IMR-90 (cell line): ENCODE data around the gene PKHD1. TPM values are rescaled to one million over a fixed set of nuclear protein-coding genes. Genes with fewer than 3 reads are reported as not detected.

Experiments
- ATAC-seq: fragments of 200-7000 bp; cut with Tn5 transposase; 2 replicates; pipeline ENCODE4 v1.9.1; 2020; ENCODE audit warnings: low read depth, mild to moderate bottlenecking, moderate library complexity
- BruUV-seq: library from RNA; stranded (reverse); fragments of 400-500 nt; replicated peaks from 2 replicates; lab custom pipeline; 2021; lab: Mats Ljungman, UMichigan
- CTCF ChIA-PET: fragments of 300-600 bp; formaldehyde crosslinking; extraction: SDS; loops from one replicate; lab custom pipeline; 2021; ENCODE audit warnings: antibody characterized with exemption; lab: Yijun Ruan, JAX
- POLR2A ChIA-PET: fragments of 300-600 bp; sonication (Branson Sonifier 250); formaldehyde crosslinking; loops from one replicate; lab custom pipeline; 2022; ENCODE audit warnings: antibody characterized with exemption; ENCODE audit not compliant: unreplicated experiment; lab: Charles Lee
- DNase-seq: peaks from one replicate; pipeline ENCODE4 v3.0.0; 2013
- H2AFZ ChIP-seq: replicated peaks from 2 replicates; pipeline ENCODE3; 2013; ENCODE audit warnings: low read length, mild to moderate bottlenecking; ENCODE audit not compliant: poor library complexity
- H2AK5ac ChIP-seq: 2 replicates; pipeline ENCODE4 v1.6.1; 2013; ENCODE audit warnings: low read depth, low read length, inconsistent platforms
- H2AK9ac ChIP-seq: replicated peaks from 2 replicates; pipeline ENCODE3; 2013; ENCODE audit warnings: mild to moderate bottlenecking, low read depth, low read length, moderate library complexity; ENCODE audit not compliant: poor library complexity
- H2BK120ac ChIP-seq: 2 replicates; pipeline ENCODE4 v1.6.1; 2013; ENCODE audit warnings: low read depth, low read length, inconsistent platforms
- H2BK15ac ChIP-seq: 3 replicates; pipeline ENCODE4 v1.6.1; 2013; ENCODE audit warnings: low read depth, low read length, inconsistent platforms
- H2BK20ac ChIP-seq: 2 replicates; pipeline ENCODE4 v1.6.1; 2013; ENCODE audit warnings: low read depth, mild to moderate bottlenecking, inconsistent platforms, low read length, moderate library complexity
- H2BK5ac ChIP-seq: 2 replicates; pipeline ENCODE4 v1.6.1; 2013; ENCODE audit warnings: mild to moderate bottlenecking, low read depth, low read length, inconsistent platforms; ENCODE audit not compliant: poor library complexity, severe bottlenecking
- H3K14ac ChIP-seq: replicated peaks from 2 replicates; pipeline ENCODE4 v1.6.1; 2013; ENCODE audit warnings: low read depth, low read length, inconsistent platforms
- H3K18ac ChIP-seq: 2 replicates; pipeline ENCODE4 v1.6.1; 2013; ENCODE audit warnings: low read depth, low read length, control low read depth
- H3K23ac ChIP-seq: 2 replicates; pipeline ENCODE4 v1.6.1; 2013; ENCODE audit warnings: low read depth, low read length, inconsistent platforms
- H3K27ac ChIP-seq: 2 replicates; pipeline ENCODE4 v1.5.1; 2013; ENCODE audit warnings: mild to moderate bottlenecking, control low read depth, low read length; ENCODE audit not compliant: insufficient read depth
- H3K27me3 ChIP-seq: 2 replicates; pipeline ENCODE4 v1.6.1; 2013; ENCODE audit warnings: low read length; ENCODE audit not compliant: control insufficient read depth, insufficient read depth
- H3K36me3 ChIP-seq: 2 replicates; pipeline ENCODE4 v1.6.1; 2013; ENCODE audit warnings: low read length, mixed read lengths; ENCODE audit not compliant: control insufficient read depth, insufficient read depth
- H3K4ac ChIP-seq: 2 replicates; pipeline ENCODE4 v1.6.1; 2013; ENCODE audit warnings: low read depth, low read length, inconsistent platforms
- H3K4me1 ChIP-seq: 2 replicates; pipeline ENCODE4 v1.6.1; 2013; ENCODE audit warnings: low read length, mixed read lengths; ENCODE audit not compliant: control insufficient read depth, insufficient read depth
- H3K4me2 ChIP-seq: 2 replicates; pipeline ENCODE4 v1.6.1; 2013; ENCODE audit warnings: low read depth, mild to moderate bottlenecking, control low read depth, low read length, moderate library complexity
- H3K4me3 ChIP-seq: 2 replicates; pipeline ENCODE4 v1.5.1; 2013; ENCODE audit warnings: low read depth, mild to moderate bottlenecking, control low read depth, low read length, moderate library complexity; ENCODE audit not compliant: insufficient read depth
- H3K56ac ChIP-seq: 2 replicates; pipeline ENCODE4 v1.6.1; 2013; ENCODE audit warnings: low read length, inconsistent platforms; ENCODE audit not compliant: insufficient read depth; ENCODE audit errors: extremely low read depth
- H3K79me1 ChIP-seq, 2 experiments: 2 replicates each; pipeline ENCODE4 v1.6.1; 2013; ENCODE audit warnings: low read length in 2 of 2, inconsistent platforms in 1 of 2, low read depth in 1 of 2
- H3K9ac ChIP-seq: 2 replicates; pipeline ENCODE4 v1.6.1; 2013; ENCODE audit warnings: low read depth, low read length, control low read depth
- H3K9me1 ChIP-seq: 2 replicates; pipeline ENCODE4 v1.6.1; 2013; ENCODE audit warnings: low read length, inconsistent platforms; ENCODE audit not compliant: insufficient read depth
- H3K9me3 ChIP-seq: 2 replicates; pipeline ENCODE4 v1.6.1; 2013; ENCODE audit warnings: low read length; ENCODE audit not compliant: control insufficient read depth, insufficient read depth
- H4K20me1 ChIP-seq: 2 replicates; pipeline ENCODE4 v1.6.1; 2013; ENCODE audit warnings: low read length, inconsistent platforms; ENCODE audit not compliant: insufficient read depth
- H4K5ac ChIP-seq: 2 replicates; pipeline ENCODE4 v1.6.1; 2013; ENCODE audit warnings: mild to moderate bottlenecking, low read depth, low read length, control low read depth
- H4K8ac ChIP-seq, 2 experiments: 2 replicates each; pipeline ENCODE4 v1.6.1; 2013; ENCODE audit warnings: low read depth in 2 of 2, low read length in 2 of 2, control low read depth in 1 of 2, inconsistent platforms in 1 of 2
- H4K91ac ChIP-seq: 2 replicates; pipeline ENCODE4 v1.6.1; 2013; ENCODE audit warnings: low read depth, low read length, inconsistent platforms; ENCODE audit not compliant: insufficient read depth
- BHLHE40 ChIP-seq: fragments of 150-350 bp; IDR thresholded peaks from 2 replicates; pipeline ENCODE4 v1.6.1; 2016; ENCODE audit warnings: mild to moderate bottlenecking, low read depth, low read length
- FOS ChIP-seq: fragments of 150-350 bp; IDR thresholded peaks from 2 replicates; pipeline ENCODE4 v1.6.1; 2016; ENCODE audit warnings: low read depth, low read length
- MAFK ChIP-seq: IDR thresholded peaks from 2 replicates; pipeline ENCODE4 v1.6.1; 2012; ENCODE audit warnings: low read depth, low read length, improper control_type of control experiment
- MAZ ChIP-seq: IDR thresholded peaks from 2 replicates; pipeline ENCODE4 v1.6.1; 2012; ENCODE audit warnings: low read depth, mild to moderate bottlenecking, low read length, improper control_type of control experiment, moderate library complexity, borderline replicate concordance
- NFE2L2 ChIP-seq: fragments of 150-350 bp; IDR thresholded peaks from 2 replicates; pipeline ENCODE4 v1.6.1; 2016; ENCODE audit warnings: low read depth, mild to moderate bottlenecking, low read length
- RAD21 ChIP-seq: IDR thresholded peaks from 2 replicates; pipeline ENCODE4 v1.6.1; 2012; ENCODE audit warnings: low read length, improper control_type of control experiment
- RFX5 ChIP-seq: IDR thresholded peaks from 2 replicates; pipeline ENCODE4 v1.8.0; 2012; ENCODE audit warnings: low read depth, mild to moderate bottlenecking, low read length, moderate library complexity
- SMC3 ChIP-seq: fragments of 150-350 bp; IDR thresholded peaks from 2 replicates; pipeline ENCODE4 v1.6.1; 2016; ENCODE audit warnings: low read depth, mild to moderate bottlenecking, antibody characterized with exemption, low read length, moderate library complexity
- WGBS, 2 experiments: methylation state at CpG; one replicate each; pipeline versions ENCODE4 v1.1.5 to v1.1.7; 2013; ENCODE audit warnings: missing lambda C conversion rate in 2 of 2; ENCODE audit not compliant: insufficient read length in 1 of 2; ENCODE audit errors: extremely low coverage in 2 of 2; 5-methylcytosine and 5-hydroxymethylcytosine counted together
- dilution Hi-C: fragments of 300-500 bp; cut with HindIII; formaldehyde crosslinking; loops from one replicate; pipeline ENCODE4 v1.14.3; 2018; ENCODE audit warnings: low sequenced_read_pairs; ENCODE audit not compliant: unreplicated experiment
- in situ Hi-C: fragments of 300-500 bp; cut with MboI; formaldehyde crosslinking; loops from 3 replicates; pipeline ENCODE4 v1.14.3; 2019; ENCODE audit warnings: low sequenced_read_pairs, inconsistent platforms, mixed read lengths
- intact Hi-C: fragments of 100-400 bp; cut with micrococcal nuclease; formaldehyde crosslinking; loops from 2 replicates; pipeline ENCODE4 v1.10.0; 2022
- polyA plus RNA-seq, 3 experiments: library from polyadenylated mRNA; depleted of rRNA; stranded (reverse); fragments of >200 nt; gene quantifications; 2 replicates each; pipeline ENCODE4 v1.2.3, GENCODE V29; 2012; ENCODE audit warnings: low replicate concordance in 1 of 3
- total RNA-seq: library from RNA; depleted of rRNA; stranded (reverse); fragments of >200 nt; gene quantifications from 2 replicates; pipeline ENCODE4 v1.2.3, GENCODE V29; 2012
- TF ChIP-seq, protein P1 (sequence below): fragments of 150-350 bp; IDR thresholded peaks from 2 replicates; pipeline ENCODE4 v1.6.1; 2017; ENCODE audit warnings: mild to moderate bottlenecking, antibody characterized with exemption, low read length, low read depth

PKHD1 gene
- total and polyA plus RNA-seq, 2 of the 4 experiments (the other 2 are of a cell fraction): not detected

DNA sequence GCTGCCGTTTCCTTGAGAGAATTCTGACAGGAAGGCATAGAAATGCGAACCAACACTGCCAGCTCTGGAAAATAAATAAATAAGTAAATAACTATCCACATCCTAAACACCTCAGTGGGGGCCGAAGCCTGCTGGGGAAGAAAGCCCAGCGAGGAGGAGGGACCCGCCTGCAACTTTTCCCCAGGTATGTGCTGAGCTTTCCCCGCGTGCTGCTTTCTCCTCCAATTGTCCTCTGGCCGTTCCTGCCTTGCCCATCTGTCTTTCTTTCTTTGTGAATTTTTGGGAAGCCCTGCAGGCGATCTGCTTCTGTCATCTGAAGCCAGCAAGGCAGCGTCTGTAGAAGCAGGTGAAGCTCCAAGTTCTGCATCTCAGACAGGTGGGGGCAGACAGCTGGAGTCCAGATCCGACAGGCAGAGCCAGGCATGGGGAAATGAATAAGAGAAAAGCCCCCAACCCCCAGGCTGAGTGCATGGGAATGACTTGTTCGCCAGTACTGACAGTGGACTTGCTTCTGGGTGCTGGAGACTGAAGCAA is 49.6 kb upstream of the PKHD1 start:
- Histone ChIP-seq H2AFZ (no peak overlapping the region), H2BK20ac (no peak overlapping the region), H2BK15ac (no peak overlapping the region), H4K8ac (no peak overlapping the region), H4K91ac (no peak overlapping the region), H2BK120ac (no peak overlapping the region), H3K9me3 (no peaks in the 10 kb centered on the region), H3K9me1 (no peaks in the 10 kb centered on the region), H3K79me1 (no peaks in the 10 kb centered on the region), H3K27me3 (peaks cover 5% of the 10 kb centered on the region), H3K4me2 (no peak overlapping the region), H2BK5ac (no peak overlapping the region), H3K23ac (no peak overlapping the region), H3K18ac (no peak overlapping the region), H3K4me1 (no peaks in the 10 kb centered on the region), H4K5ac (no peak overlapping the region), H3K27ac (no peak overlapping the region), H3K9ac (no peak overlapping the region), H3K4me3 (no peak overlapping the region), H3K14ac (no peak overlapping the region), H3K4ac (no peak overlapping the region), H3K56ac (no peak overlapping the region), H2AK9ac (no peak overlapping the region), H2AK5ac (no peak overlapping the region), H4K20me1 (no peaks in the 10 kb centered on the region), H3K36me3 (no peaks in the 10 kb centered on the region)
- in situ Hi-C loops (no loop called here), intact Hi-C loops (no loop called here), dilution Hi-C loops (no loop called here)
- no peak for ATAC-seq
- ChIA-PET CTCF (no interaction called here), POLR2A (no interaction called here)
- no peak for TF ChIP-seq RFX5
- TF ChIP-seq MAFK: no peak
- TF ChIP-seq NFE2L2: no peak
- no peak for TF ChIP-seq RAD21
- no peak for TF ChIP-seq SMC3
- no peak for TF ChIP-seq FOS
- TF ChIP-seq BHLHE40: no peak
- TF ChIP-seq, protein P1, sequence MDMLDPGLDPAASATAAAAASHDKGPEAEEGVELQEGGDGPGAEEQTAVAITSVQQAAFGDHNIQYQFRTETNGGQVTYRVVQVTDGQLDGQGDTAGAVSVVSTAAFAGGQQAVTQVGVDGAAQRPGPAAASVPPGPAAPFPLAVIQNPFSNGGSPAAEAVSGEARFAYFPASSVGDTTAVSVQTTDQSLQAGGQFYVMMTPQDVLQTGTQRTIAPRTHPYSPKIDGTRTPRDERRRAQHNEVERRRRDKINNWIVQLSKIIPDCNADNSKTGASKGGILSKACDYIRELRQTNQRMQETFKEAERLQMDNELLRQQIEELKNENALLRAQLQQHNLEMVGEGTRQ: no peak
- TF ChIP-seq MAZ: no peak
- BruUV-seq: no TSS peak
- WGBS, 2 experiments: 23% methylated on average over 4 of the region's 12 CpGs; no CpG with 5 or more reads in 1 of the 2 experiments
- no peak for DNase-seq
